Upper lobe of left lung (tissue), 6 donors: ENCODE results near the gene MAVS. TPM values are rescaled to one million over a fixed set of nuclear protein-coding genes. Genes with fewer than 3 reads are reported as not detected.
A peak's percentile ranks its signal among the peaks of the same experiment; 100 is the strongest.

Experiments
- ATAC-seq, 2 donors: fragments of 200-7000 bp; cut with Tn5 transposase; one replicate each; pipeline ENCODE4 v1.9.1; 2022; ENCODE audit warnings: mild to moderate bottlenecking in 2 of 2, moderate library complexity in 2 of 2; ENCODE audit not compliant: low FRiP score in 2 of 2
- DNase-seq, 2 donors: peaks; one replicate each; pipeline ENCODE4 v3.0.0-alpha.2; 2019 to 2020
- H3K27ac ChIP-seq, 4 donors: fragments of 200-600 bp; sonication (generic); one replicate each; pipeline ENCODE4 v1.5.1; 2016 to 2019
- H3K27me3 ChIP-seq, 4 donors: fragments of 200-600 bp; sonication (generic); one replicate each; pipeline ENCODE4 v1.5.1; 2017 to 2019
- H3K36me3 ChIP-seq, 4 donors: fragments of 200-600 bp; sonication (generic); one replicate each; pipeline ENCODE4 v1.5.1; 2016 to 2019
- H3K4me1 ChIP-seq, 4 donors: fragments of 200-600 bp; sonication (generic); one replicate each; pipeline ENCODE4 v1.5.1; 2018 to 2019
- H3K4me3 ChIP-seq, 4 donors: fragments of 200-600 bp; sonication (generic); one replicate each; pipeline ENCODE4 v1.5.1; 2017 to 2019; ENCODE audit warnings: mild to moderate bottlenecking in 2 of 4, moderate library complexity in 1 of 4
- H3K9me3 ChIP-seq, 4 donors: fragments of 200-600 bp; sonication (generic); one replicate each; pipeline ENCODE4 v1.5.1; 2018 to 2019
- CTCF ChIP-seq, 6 experiments: fragments of 450-650 bp in 4 of 6; fragments of 200-600 bp in 2 of 6; sonication (generic) in 2 of 6; IDR thresholded peaks; one replicate each; pipeline ENCODE4 v1.5.1; 2016 to 2019; ENCODE audit warnings: antibody characterized with exemption in 6 of 6
- EP300 ChIP-seq, 4 donors: sonication (generic); formaldehyde crosslinking; IDR thresholded peaks; one replicate each; pipeline ENCODE4 v1.5.1; 2017; ENCODE audit warnings: antibody characterized with exemption in 4 of 4, control low read depth in 2 of 4
- POLR2A ChIP-seq, 4 donors: fragments of 450-650 bp; IDR thresholded peaks; one replicate each; pipeline ENCODE4 v1.5.1; 2016 to 2017; ENCODE audit warnings: antibody characterized with exemption in 4 of 4, mild to moderate bottlenecking in 2 of 4
- POLR2AphosphoS5 ChIP-seq, 2 donors: sonication (generic); formaldehyde crosslinking; IDR thresholded peaks; one replicate each; pipeline ENCODE4 v1.5.1; 2017; ENCODE audit warnings: antibody characterized with exemption in 2 of 2
- WGBS, 2 donors: methylation state at CpG; one replicate each; pipeline ENCODE4 v1.1.5; 2017 to 2018; 5-methylcytosine and 5-hydroxymethylcytosine counted together
- total RNA-seq, 6 donors: library from RNA; depleted of rRNA in 4 of 6; stranded (reverse); fragments of >200 nt in 4 of 6; gene quantifications; one replicate each; pipeline versions ENCODE4 v1.1.0 to v1.2.1, GENCODE V29; 2016 to 2021
- donor health status: DM: no; HTN: no; CAD: no; lungs with moderate emphysema.
- donor health status: DM: no; HTN: yes; CAD: no; lungs with severe emphysema.

The MAVS gene
- total RNA-seq, 6 donors from 2014 or later: 31.0 to 54.5 (median 39.9) TPM

- DNase-seq: no peak
- peak overlapping the region in 1 of 4 donors; percentile 96 for H3K4me3 ChIP-seq
- H3K27ac ChIP-seq: peak overlapping the region; percentile 94 to 98 (median 96)
- no peaks in the 10 kb centered on the region for H3K9me3 ChIP-seq
- peaks cover 4 to 52% (median 46%) of the 10 kb centered on the region in 4 donors for H3K36me3 ChIP-seq
- H3K4me1 ChIP-seq: peaks cover 70 to 88% (median 79%) of the 10 kb centered on the region in 4 donors
- no peak for ATAC-seq
- TF ChIP-seq POLR2A (IDR thresholded peaks at IDR 0.05) (no peak), EP300 (IDR thresholded peaks at IDR 0.05) (no peak), CTCF (IDR thresholded peaks at IDR 0.05) (no peak), POLR2AphosphoS5 (IDR thresholded peaks at IDR 0.05) (no peak)
- no peaks in the 10 kb centered on the region for H3K27me3 ChIP-seq
- WGBS, 2 donors: 60 to 91% methylated on average over 2 to 3 of the region's 3 CpGs
Observed at GRCh38 chr20:3798908-3799248, 47.8 kb upstream of the MAVS start.

GRCh38 chr20:3800256-3800877 lies 46.3 kb upstream of the MAVS start:
- Histone ChIP-seq H3K36me3 (peaks cover 4 to 67% (median 61%) of the 10 kb centered on the region in 4 donors), H3K4me3 (no peak overlapping the region)

DNA sequence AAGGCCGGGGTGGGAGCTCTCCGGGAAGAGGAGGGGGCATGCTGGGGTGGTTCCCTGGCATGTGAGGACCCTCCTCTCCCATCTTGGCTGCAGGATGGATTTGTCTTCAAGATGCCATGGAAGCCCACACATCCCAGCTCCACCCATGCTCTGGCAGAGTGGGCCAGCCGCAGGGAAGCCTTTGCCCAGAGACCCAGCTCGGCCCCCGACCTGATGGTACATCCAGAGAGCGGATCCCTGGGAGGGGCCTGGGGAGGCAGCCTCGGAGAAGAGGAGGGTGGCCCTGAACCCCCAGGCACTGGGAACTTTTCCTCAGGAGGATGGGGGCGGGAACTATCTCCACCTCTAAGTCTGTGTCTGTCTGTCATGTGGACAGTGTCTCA lies 45.8 kb upstream of the MAVS start:
- peak overlapping the region; percentile 13 to 98 (median 96) for H3K27ac ChIP-seq
- 90 to 93% methylated on average over 5 to 8 of the region's 8 CpGs for WGBS, 2 donors
- no peaks in the 10 kb centered on the region for H3K9me3 ChIP-seq
- H3K4me3 ChIP-seq: no peak overlapping the region
- TF ChIP-seq POLR2A (IDR thresholded peaks at IDR 0.05) (no peak), CTCF (IDR thresholded peaks at IDR 0.05) (no peak), EP300 (IDR thresholded peaks at IDR 0.05) (no peak), POLR2AphosphoS5 (IDR thresholded peaks at IDR 0.05) (no peak)
- peaks cover 78 to 97% (median 89%) of the 10 kb centered on the region in 4 donors for H3K4me1 ChIP-seq
- DNase-seq: peak in 1 of 2 donors; percentile 60
- no peaks in the 10 kb centered on the region for H3K27me3 ChIP-seq
- ATAC-seq: no peak
- peaks cover 4 to 72% (median 65%) of the 10 kb centered on the region in 4 donors for H3K36me3 ChIP-seq

More at GRCh38 chr20:3800256-3800877, 46.3 kb upstream of the MAVS start:
- no peak for TF ChIP-seq CTCF (IDR thresholded peaks at IDR 0.05)
- no peak for TF ChIP-seq POLR2AphosphoS5 (IDR thresholded peaks at IDR 0.05)
- TF ChIP-seq EP300 (IDR thresholded peaks at IDR 0.05): no peak
- no peak for TF ChIP-seq POLR2A (IDR thresholded peaks at IDR 0.05)
- Histone ChIP-seq H3K9me3 (no peaks in the 10 kb centered on the region), H3K27ac (peak overlapping the region; percentile 13 to 98 (median 96)), H3K4me1 (peaks cover 76 to 95% (median 86%) of the 10 kb centered on the region in 4 donors), H3K27me3 (no peaks in the 10 kb centered on the region)
- DNase-seq: no peak
- WGBS, 2 donors: 76 to 85% methylated on average over 15 to 18 of the region's 18 CpGs
- no peak for ATAC-seq

DNA sequence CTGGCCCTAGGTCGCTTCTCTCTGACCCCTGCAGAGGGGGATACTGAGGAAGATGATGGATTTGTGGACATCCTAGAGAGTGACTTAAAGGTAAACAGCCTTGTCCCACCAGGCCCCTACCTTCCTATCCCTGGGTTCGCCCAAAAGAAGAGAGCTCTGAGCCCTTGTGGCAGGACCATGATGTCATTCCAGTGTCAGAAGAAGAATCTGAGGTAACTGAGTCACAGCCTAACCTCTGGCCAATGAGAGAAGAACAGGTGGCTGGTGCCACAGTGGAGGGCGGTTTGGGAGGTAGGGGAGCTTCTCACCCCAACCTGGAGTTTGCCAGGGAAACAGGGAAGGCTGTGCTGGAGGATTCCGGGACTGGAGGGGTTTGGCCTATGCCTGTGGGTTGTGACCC lies 45.3 kb upstream of the MAVS start:
- no peaks in the 10 kb centered on the region for H3K27me3 ChIP-seq
- H3K9me3 ChIP-seq: no peaks in the 10 kb centered on the region
- 77 to 97% methylated on average over 4 of the region's 4 CpGs for WGBS, 2 donors
- no peak for ATAC-seq
- H3K36me3 ChIP-seq: peaks cover 4 to 75% (median 68%) of the 10 kb centered on the region in 4 donors
- H3K4me1 ChIP-seq: peaks cover 82 to 100% (median 94%) of the 10 kb centered on the region in 4 donors
- DNase-seq: no peak
- no peak for TF ChIP-seq POLR2A (IDR thresholded peaks at IDR 0.05)
- TF ChIP-seq CTCF (IDR thresholded peaks at IDR 0.05): no peak
- no peak for TF ChIP-seq EP300 (IDR thresholded peaks at IDR 0.05)
- no peak for TF ChIP-seq POLR2AphosphoS5 (IDR thresholded peaks at IDR 0.05)
- no peak overlapping the region for H3K4me3 ChIP-seq
- peak overlapping the region; percentile 13 to 98 (median 96) for H3K27ac ChIP-seq

GRCh38 chr20:3801846-3802245 lies 44.8 kb upstream of the MAVS start:
- Histone ChIP-seq H3K27ac (peak overlapping the region; percentile 13 to 98 (median 96)), H3K9me3 (no peaks in the 10 kb centered on the region), H3K36me3 (peaks cover 4 to 75% (median 68%) of the 10 kb centered on the region in 4 donors), H3K4me3 (no peak overlapping the region), H3K4me1 (peaks cover 81 to 100% (median 96%) of the 10 kb centered on the region in 4 donors), H3K27me3 (no peaks in the 10 kb centered on the region)
- ATAC-seq (no peak), DNase-seq (peak; percentile 58 to 71)
- WGBS, 2 donors: 91 to 98% methylated on average over 12 to 13 of the region's 13 CpGs
- TF ChIP-seq POLR2AphosphoS5 (IDR thresholded peaks at IDR 0.05): peak; percentile 16 to 41
- no peak for TF ChIP-seq EP300 (IDR thresholded peaks at IDR 0.05)
